HCT116 (cell line): ENCODE data around the gene CRLF3.

Experiments used
- EZH2phosphoT487 ChIP-seq: fragments of 200-600 bp; IDR thresholded peaks from 2 replicates; pipeline ENCODE4 v1.6.1; 2018; ENCODE audit warnings: antibody characterized with exemption, borderline replicate concordance
- JUND ChIP-seq: IDR thresholded peaks from 2 replicates; pipeline ENCODE4 v1.6.1; 2012
- SIN3A ChIP-seq: IDR thresholded peaks from 2 replicates; pipeline ENCODE4 v1.6.1; 2012; ENCODE audit warnings: low read depth
- SP1 ChIP-seq: IDR thresholded peaks from 2 replicates; pipeline ENCODE4 v1.6.1; 2012; ENCODE audit warnings: low read depth
- TF ChIP-seq, protein P1 (sequence below), 3 experiments: fragments of 200-600 bp in 1 of 3; sonication (generic) in 1 of 3; IDR thresholded peaks in 2 of 3; conservative IDR thresholded peaks in 1 of 3; 2 replicates each; pipeline ENCODE4 v1.5.1; 2012 to 2017; ENCODE audit warnings: low read depth in 2 of 3, low read length in 2 of 3, antibody characterized with exemption in 1 of 3, borderline replicate concordance in 1 of 3, control low read depth in 1 of 3, mild to moderate bottlenecking in 1 of 3, mixed read lengths in 1 of 3, mixed run types in 1 of 3, moderate library complexity in 1 of 3; ENCODE audit not compliant: insufficient read depth in 1 of 3
- TF ChIP-seq, protein P2 (sequence below): IDR thresholded peaks from 2 replicates; pipeline ENCODE4 v1.6.1; 2012; ENCODE audit warnings: low read depth

DNA sequence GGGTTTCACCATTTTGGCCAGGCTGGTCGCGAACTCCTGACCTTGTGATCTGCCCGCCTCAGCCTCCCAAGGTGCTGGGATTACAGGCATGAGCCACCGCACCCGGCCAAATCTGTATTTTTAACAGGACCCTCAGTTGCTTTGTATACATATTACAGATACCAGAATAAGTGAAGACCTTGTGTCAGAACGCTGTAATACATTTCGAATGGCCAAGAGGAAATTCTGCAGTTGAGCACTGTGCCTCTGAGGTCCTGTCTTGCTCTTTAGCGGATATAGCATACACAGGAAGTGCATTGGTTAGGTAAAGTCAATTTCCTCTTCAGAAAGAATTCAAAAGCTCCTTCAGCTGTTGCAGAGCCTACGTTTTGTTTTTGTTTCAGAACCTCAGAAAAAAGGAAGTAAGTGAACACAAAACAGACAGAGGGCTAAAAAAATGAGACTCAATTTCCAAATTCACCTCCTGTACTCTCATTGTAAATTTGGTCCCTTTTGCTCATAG lies 15.7 kb downstream of the CRLF3 start:
- TF ChIP-seq EZH2phosphoT487 (no peak), JUND (no peak), SP1 (no peak), SIN3A (no peak)
- TF ChIP-seq, protein P1, sequence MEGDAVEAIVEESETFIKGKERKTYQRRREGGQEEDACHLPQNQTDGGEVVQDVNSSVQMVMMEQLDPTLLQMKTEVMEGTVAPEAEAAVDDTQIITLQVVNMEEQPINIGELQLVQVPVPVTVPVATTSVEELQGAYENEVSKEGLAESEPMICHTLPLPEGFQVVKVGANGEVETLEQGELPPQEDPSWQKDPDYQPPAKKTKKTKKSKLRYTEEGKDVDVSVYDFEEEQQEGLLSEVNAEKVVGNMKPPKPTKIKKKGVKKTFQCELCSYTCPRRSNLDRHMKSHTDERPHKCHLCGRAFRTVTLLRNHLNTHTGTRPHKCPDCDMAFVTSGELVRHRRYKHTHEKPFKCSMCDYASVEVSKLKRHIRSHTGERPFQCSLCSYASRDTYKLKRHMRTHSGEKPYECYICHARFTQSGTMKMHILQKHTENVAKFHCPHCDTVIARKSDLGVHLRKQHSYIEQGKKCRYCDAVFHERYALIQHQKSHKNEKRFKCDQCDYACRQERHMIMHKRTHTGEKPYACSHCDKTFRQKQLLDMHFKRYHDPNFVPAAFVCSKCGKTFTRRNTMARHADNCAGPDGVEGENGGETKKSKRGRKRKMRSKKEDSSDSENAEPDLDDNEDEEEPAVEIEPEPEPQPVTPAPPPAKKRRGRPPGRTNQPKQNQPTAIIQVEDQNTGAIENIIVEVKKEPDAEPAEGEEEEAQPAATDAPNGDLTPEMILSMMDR (IDR thresholded peaks at IDR 0.05 in 2 of 3, conservative IDR thresholded peaks at IDR 0.05 in 1 of 3; ENCODE audit: borderline replicate concordance in 1 of 3, insufficient read depth in 1 of 3, low read depth in 2 of 3, low read length in 2 of 3) = no peak
- TF ChIP-seq, protein P2, sequence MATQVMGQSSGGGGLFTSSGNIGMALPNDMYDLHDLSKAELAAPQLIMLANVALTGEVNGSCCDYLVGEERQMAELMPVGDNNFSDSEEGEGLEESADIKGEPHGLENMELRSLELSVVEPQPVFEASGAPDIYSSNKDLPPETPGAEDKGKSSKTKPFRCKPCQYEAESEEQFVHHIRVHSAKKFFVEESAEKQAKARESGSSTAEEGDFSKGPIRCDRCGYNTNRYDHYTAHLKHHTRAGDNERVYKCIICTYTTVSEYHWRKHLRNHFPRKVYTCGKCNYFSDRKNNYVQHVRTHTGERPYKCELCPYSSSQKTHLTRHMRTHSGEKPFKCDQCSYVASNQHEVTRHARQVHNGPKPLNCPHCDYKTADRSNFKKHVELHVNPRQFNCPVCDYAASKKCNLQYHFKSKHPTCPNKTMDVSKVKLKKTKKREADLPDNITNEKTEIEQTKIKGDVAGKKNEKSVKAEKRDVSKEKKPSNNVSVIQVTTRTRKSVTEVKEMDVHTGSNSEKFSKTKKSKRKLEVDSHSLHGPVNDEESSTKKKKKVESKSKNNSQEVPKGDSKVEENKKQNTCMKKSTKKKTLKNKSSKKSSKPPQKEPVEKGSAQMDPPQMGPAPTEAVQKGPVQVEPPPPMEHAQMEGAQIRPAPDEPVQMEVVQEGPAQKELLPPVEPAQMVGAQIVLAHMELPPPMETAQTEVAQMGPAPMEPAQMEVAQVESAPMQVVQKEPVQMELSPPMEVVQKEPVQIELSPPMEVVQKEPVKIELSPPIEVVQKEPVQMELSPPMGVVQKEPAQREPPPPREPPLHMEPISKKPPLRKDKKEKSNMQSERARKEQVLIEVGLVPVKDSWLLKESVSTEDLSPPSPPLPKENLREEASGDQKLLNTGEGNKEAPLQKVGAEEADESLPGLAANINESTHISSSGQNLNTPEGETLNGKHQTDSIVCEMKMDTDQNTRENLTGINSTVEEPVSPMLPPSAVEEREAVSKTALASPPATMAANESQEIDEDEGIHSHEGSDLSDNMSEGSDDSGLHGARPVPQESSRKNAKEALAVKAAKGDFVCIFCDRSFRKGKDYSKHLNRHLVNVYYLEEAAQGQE = no peak
